ENCODE results near the gene SGTA.

The SGTA gene

DNA sequence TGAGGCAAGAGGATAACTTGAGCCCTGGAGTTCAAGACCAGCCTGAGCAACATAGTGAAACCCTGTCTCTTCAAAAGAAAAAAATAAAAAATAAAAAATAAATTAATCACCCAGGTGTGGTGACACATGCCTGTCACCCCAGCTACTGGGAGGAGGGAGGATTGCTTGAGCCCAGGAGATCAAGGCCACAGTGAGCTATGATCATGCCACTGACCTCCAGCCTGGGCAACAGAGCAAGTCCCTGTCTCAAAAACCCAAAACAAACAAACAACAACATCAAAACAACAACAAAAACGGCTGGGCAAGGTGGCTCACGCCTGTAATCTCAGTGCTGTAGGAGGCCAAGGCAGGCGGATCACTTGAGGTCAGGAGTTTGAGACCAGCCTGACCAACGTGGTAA lies 39.0 kb downstream of the SGTA start:
- no peak for FAIRE-seq

GRCh38 chr19:2743099-2743498 lies 40.0 kb downstream of the SGTA start:
- FAIRE-seq: no peak

GRCh38 chr19:2740314-2740656 lies 42.8 kb downstream of the SGTA start:
- FAIRE-seq: no peak

DNA sequence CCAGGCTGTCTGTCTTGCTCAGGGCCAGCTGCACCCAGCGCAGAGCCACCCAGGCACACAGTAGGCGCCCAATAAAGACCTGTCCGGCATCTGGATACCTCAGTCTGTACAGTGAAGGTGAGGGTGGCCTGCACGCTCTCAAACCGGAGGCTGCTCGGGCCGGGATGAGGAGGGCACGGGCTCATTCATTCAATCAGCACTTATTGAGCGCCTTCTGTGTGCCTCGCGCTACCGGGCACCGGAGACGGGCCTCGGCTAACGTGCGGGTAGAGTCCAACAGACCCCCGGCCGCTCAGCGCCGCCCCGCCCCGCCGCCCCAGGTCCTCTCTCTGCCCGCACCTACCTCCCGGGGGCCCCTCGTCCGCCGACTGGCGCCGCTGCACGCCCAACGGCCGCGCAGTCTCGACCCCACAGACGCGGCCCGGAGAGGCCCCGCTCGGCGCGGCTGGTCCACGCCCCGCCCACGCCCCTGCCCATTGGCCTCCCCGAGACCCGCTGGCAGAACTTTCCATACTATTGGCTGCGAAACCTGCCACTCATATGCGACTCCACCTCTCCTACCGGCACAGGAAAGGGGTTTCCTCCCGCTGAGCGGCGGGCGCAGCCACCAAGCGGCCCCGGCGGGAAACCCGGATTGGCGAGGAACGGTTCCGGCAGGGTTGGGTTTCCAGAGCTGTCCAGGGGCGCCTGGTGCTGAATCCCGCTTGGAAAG lies 43.3 kb downstream of the SGTA start, which contains the start of gene SLC39A3:
Gene SLC39A3 (minus strand): TSS at position 416 of the 712 bp plus-strand sequence. CDS start 2,760 bp downstream, outside the sequence.
- no peak for FAIRE-seq

GRCh38 chr19:2736550-2737190 lies 46.4 kb downstream of the SGTA start:
- no peak for FAIRE-seq

GRCh38 chr19:2735374-2735773 lies 47.7 kb downstream of the SGTA start:
- FAIRE-seq: no peak

DNA sequence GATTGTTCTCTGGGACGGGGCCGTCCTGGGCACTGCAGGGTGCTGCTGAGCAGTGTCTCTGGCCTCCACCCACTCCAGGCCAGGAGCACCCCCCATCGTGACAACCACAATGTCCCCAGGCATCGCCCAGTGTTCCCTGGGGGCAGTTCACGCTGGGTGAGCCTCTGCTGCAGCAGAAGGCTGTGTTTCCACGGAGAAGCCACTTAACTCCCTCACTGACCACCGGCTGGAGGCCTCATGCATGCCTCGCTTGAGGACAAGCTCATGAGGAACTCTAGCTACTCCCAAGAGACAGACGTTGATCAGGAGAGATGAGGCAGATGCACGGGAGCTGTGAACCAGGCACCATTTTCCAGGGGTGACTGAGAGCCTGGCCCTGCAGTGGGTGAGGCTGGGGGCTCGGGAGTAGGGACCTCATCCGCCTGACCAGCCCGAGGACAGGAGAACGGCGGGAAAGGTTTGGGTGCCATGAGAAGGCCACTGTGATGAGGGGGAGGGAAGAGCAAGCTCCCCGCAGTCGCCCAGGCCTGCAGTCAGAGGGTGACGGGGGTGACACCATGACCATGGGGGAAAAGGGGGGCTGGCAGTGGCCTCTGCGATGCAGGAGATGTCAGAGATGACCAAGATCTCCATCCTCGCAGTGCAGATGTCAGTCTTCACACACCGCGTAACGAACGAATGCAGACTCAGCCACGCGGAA lies 48.3 kb downstream of the SGTA start:
- no peak for FAIRE-seq

DNA sequence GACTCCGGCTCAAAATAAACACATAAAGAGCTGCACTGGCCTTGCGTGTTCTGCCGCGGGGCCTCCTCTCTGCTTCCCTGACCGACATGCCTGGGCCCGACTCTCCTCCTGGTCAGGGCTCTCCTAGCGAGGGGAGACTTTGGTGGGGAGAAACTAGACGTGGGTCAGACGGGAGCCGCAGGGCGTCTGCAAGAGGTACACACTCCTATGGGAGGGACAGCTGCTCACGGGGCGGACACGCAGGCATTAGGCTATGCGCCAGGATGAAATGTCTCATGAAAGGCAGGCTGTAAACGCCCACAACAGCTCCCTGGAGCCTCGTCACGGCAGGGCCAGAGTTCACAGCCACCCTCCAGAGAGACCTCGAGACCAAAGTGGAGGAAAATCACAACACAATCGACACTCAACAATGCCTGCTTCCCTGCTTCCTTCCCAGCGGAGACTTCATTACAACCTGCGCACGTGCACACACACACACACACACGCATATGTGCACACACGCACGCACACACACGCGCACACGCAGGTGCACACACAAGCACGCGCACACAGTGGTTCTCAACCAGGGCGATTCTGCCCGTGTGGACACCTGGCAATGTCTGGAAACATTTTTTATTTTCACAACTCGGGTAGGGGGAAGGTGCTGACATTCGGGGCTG lies 49.0 kb downstream of the SGTA start:
- no peak for FAIRE-seq

DNA sequence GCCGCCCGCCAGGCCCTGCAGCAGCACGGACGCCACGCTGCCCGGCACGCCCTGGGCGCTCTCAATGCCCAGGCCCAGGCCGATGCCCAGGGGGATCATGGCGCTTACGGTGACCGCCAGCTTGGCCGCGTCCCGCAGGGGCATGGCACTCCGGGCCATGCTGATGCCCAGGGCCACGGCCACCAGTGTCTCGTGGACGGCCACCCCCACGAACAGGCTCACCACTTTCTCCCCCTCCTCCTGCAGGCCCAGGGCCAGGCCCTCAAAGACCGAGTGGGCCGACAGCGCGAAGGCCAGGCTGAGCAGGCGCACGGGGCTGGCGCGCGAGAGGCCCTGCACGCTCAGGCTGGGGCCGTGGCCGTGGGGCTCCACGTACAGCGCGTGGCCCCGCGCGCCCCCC lies 50.2 kb downstream of the SGTA start:
- FAIRE-seq: no peak

DNA sequence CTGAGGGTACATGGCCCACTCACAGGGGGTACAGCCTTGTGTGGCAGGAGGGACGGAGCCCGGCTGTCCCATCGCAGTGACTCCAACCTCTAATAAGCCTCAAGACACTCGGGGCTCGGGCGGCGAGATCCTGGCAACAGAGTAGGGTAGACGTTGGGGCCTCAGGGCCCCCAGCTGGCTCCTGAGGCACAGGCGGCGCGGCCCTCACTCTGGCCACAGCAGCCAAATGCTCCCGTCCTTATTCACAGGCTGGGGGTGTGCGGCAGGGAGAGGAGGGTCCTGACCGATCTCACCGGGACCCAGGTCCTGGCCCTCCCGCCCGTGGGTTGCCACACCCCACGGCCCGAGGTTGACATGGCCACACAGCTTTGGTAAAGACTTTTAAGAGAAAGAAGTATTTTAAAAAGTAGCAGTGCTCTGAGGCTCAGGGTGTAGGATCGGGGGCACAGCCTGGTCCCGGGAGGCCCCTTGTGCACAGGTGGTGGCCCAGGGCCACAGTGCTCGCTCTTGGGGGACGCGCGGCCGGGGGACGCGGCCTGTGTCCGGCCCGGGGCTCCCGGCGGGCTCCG lies 50.8 kb downstream of the SGTA start:
- no peak for FAIRE-seq

GRCh38 chr19:2731181-2731995 lies 51.7 kb downstream of the SGTA start:
- no peak for FAIRE-seq

GRCh38 chr19:2729943-2730818 lies 52.9 kb downstream of the SGTA start:
- FAIRE-seq: no peak

GRCh38 chr19:2728783-2729387 lies 54.2 kb downstream of the SGTA start:
- no peak for FAIRE-seq

DNA sequence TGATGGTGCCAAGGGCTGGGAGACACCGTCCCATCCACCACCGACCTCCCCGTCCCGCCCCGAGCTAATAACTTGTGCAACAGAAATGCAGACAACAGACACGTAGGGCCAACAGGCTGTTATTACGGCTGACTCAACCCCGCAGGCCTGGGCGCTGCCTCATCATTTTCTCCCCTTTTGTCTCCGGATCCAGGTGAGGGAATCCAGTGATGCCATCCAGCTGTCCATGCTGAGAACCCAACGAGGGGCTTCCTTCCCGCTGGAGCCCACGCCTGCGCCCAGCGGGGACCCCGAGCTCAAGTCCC lies 55.5 kb downstream of the SGTA start:
- FAIRE-seq: no peak

DNA sequence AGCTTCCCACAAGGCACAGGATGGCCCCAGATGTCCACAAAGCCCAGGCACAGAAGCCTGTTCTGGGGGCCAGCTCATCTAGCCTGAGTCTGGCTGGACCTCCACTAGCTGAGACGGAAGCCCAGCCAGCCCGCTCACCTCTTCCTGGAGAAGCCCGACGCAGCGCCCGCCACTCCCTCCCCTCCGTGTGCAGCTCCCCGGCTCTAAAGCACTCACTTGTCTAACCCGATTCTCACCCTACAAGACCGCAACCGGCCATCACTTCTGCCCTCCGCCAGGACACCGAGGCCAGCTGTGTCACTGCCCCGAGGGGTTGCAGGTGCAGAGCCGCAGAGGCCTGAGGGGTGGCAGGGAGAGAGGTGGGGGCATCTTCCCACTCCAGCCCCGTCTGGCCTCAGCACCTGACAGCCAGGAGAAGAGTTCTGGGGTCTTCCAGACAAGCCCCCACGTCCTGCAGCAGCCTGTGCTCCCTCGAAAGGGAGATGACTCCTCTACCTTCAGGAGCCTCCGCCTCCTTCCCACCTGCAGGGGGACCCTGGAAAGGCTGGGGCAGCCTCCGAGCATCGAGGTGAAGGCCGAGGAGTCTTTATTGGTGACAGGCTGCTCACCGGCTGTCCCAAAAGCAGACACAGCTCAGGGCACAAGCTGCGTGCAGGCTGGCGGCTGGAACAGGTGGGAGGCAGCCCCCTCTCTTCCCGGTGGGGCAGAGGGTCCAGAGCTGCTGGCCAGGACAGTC lies 56.0 kb downstream of the SGTA start:
- FAIRE-seq: no peak

- no peak for FAIRE-seq
Measured at GRCh38 chr19:2726160-2726855, 56.8 kb downstream of the SGTA start.

GRCh38 chr19:2724148-2724557 lies 58.9 kb downstream of the SGTA start:
- no peak for FAIRE-seq

DNA sequence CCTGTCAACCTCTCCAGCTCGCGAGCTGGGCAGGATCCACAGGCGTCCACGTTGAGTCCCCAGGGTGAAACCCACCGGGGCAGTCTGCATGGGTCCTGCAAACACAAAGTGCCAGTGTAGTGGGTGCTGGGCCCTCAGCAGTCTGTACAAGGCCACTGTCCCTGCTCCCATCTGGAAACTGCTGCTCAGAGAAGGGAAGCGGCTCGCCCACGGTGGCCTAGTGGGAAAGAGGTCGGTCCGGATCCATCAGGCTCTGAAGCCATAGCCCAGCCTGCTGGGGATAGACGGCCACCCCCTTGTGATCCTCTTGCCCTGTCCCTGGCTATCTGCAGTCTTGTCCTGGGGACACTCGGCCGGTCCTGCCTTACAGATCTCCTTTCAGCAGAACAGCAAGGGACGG lies 59.3 kb downstream of the SGTA start:
- FAIRE-seq: no peak

GRCh38 chr19:2723345-2723715 lies 59.7 kb downstream of the SGTA start:
- no peak for FAIRE-seq

Data from colon (tissue), 2 donors.